HG02870 (cell line): ENCODE data around the gene OAS3.
"Not testable (repeated sequence)": the region's sequence is repeated elsewhere in the genome, so short reads cannot be mapped to it uniquely, and the experiment has no call there.

Experiments used
- ATAC-seq: cut with Tn5 transposase; IDR thresholded peaks from one replicate; pipeline ENCODE4 v1.9.1; 2021; ENCODE audit warnings: mild to moderate bottlenecking, moderate library complexity; ENCODE audit not compliant: unreplicated experiment

The OAS3 gene

GRCh38 chr12:112937741-112938719 is at the start of gene OAS3:
OAS3 (plus strand) TSS chr12:112938474; CDS start chr12:112938531, 57 bp downstream.
- ATAC-seq: no peak

GRCh38 chr12:112891093-112892024 is 46.9 kb upstream of the OAS3 start:
- no peak for ATAC-seq

- ATAC-seq: no peak
Measured at GRCh38 chr12:112892856-112893255, 45.4 kb upstream of the OAS3 start.

GRCh38 chr12:112894128-112894527 is 44.1 kb upstream of the OAS3 start:
- no peak for ATAC-seq

- ATAC-seq: no peak
Measured at GRCh38 chr12:112898380-112898779, 39.9 kb upstream of the OAS3 start.

- no peak for ATAC-seq
Measured at GRCh38 chr12:112900298-112901145, 37.8 kb upstream of the OAS3 start.

GRCh38 chr12:112901271-112901670 is 37.0 kb upstream of the OAS3 start:
- no peak for ATAC-seq

GRCh38 chr12:112904571-112904970 is 33.7 kb upstream of the OAS3 start:
- ATAC-seq: no peak

- ATAC-seq: no peak
Measured at GRCh38 chr12:112905451-112906089, 32.7 kb upstream of the OAS3 start.

GRCh38 chr12:112906712-112907414 is 31.4 kb upstream of the OAS3 start, which contains the start of gene OAS1:
OAS1 (plus strand) TSS chr12:112906962; CDS start chr12:112907040, 78 bp downstream.
- peak; percentile 65 for ATAC-seq

GRCh38 chr12:112907415-112908157 is 30.7 kb upstream of the OAS3 start:
- peak; percentile 58 for ATAC-seq

GRCh38 chr12:112908548-112908947 is 29.7 kb upstream of the OAS3 start:
- no peak for ATAC-seq

GRCh38 chr12:112909693-112910092 is 28.6 kb upstream of the OAS3 start:
- ATAC-seq: no peak

GRCh38 chr12:112913038-112913688 is 25.1 kb upstream of the OAS3 start:
- no peak for ATAC-seq

- not testable (repeated sequence) for ATAC-seq
Measured at GRCh38 chr12:112913888-112914287, 24.4 kb upstream of the OAS3 start.

- ATAC-seq: no peak
Measured at GRCh38 chr12:112916270-112916669, 22.0 kb upstream of the OAS3 start.

- ATAC-seq: no peak
Measured at GRCh38 chr12:112919121-112919520, 19.2 kb upstream of the OAS3 start.

GRCh38 chr12:112924986-112925385 is 13.3 kb upstream of the OAS3 start:
- ATAC-seq: no peak
